Glomerular endothelial cell (primary cell): Measurements from ENCODE around the gene CAPN5. TPM values are rescaled to one million over a fixed set of nuclear protein-coding genes. Genes with fewer than 3 reads are reported as not detected.

Experiments used
- DNase-seq: peaks from one replicate; pipeline ENCODE4 v3.0.0-alpha.2; 2011; ENCODE audit warnings: low read depth, low spot score; ENCODE audit errors: extremely low read depth
- total RNA-seq: library from RNA; depleted of rRNA; stranded (reverse); fragments of >200 nt; gene quantifications from 2 replicates; pipeline ENCODE4 v1.2.3, GENCODE V29; 2015

The CAPN5 gene
- total RNA-seq, 1 donor from 2014 or later: 8.8 TPM

- no peak for DNase-seq
Measured at GRCh38 chr11:77144857-77145428, 78.2 kb downstream of the CAPN5 start.

- no peak for DNase-seq
Measured at GRCh38 chr11:77146261-77147035, 79.7 kb downstream of the CAPN5 start.

- no peak for DNase-seq
Measured at GRCh38 chr11:77147036-77147315, 80.2 kb downstream of the CAPN5 start.

- no peak for DNase-seq
Measured at GRCh38 chr11:77147668-77148321, 81.0 kb downstream of the CAPN5 start.

GRCh38 chr11:77148963-77149715 lies 82.4 kb downstream of the CAPN5 start:
- DNase-seq: no peak

GRCh38 chr11:77149716-77150392 lies 83.1 kb downstream of the CAPN5 start:
- DNase-seq: no peak

- no peak for DNase-seq
Measured at GRCh38 chr11:77150836-77151235, 84.1 kb downstream of the CAPN5 start.

- DNase-seq: no peak
Measured at GRCh38 chr11:77151804-77152509, 85.2 kb downstream of the CAPN5 start.

GRCh38 chr11:77152846-77153245 lies 86.1 kb downstream of the CAPN5 start:
- DNase-seq: no peak

GRCh38 chr11:77153276-77154185 lies 86.8 kb downstream of the CAPN5 start:
- no peak for DNase-seq

GRCh38 chr11:77154381-77155081 lies 87.8 kb downstream of the CAPN5 start:
- DNase-seq: no peak

- DNase-seq: no peak
Measured at GRCh38 chr11:77155082-77155475, 88.3 kb downstream of the CAPN5 start.

- DNase-seq: no peak
Measured at GRCh38 chr11:77155556-77156130, 88.9 kb downstream of the CAPN5 start.

GRCh38 chr11:77156396-77157195 lies 89.8 kb downstream of the CAPN5 start:
- no peak for DNase-seq

GRCh38 chr11:77158041-77158695 lies 91.4 kb downstream of the CAPN5 start:
- DNase-seq: no peak

GRCh38 chr11:77159219-77159936 lies 92.6 kb downstream of the CAPN5 start:
- no peak for DNase-seq
